ENCODE measurements around the gene SNRNP27. TPM values are rescaled to one million over a fixed set of nuclear protein-coding genes. Genes with fewer than 3 reads are reported as not detected.

Gene SNRNP27
- total RNA-seq, 1 donor from 2014 or later = 88.6 TPM

- no peak overlapping the region for H3K4me3 ChIP-seq (ENCODE audit: low read depth, low read length)
- no peak for TF ChIP-seq CTCF (conservative IDR thresholded peaks at IDR 0.05; ENCODE audit: low read depth, low read length)
- DNase-seq (ENCODE audit: low read depth) = no peak
Observed at GRCh38 chr2:69918401-69918800, 24.6 kb downstream of the SNRNP27 start.

- no peak for TF ChIP-seq CTCF (conservative IDR thresholded peaks at IDR 0.05; ENCODE audit: low read depth, low read length)
- DNase-seq (ENCODE audit: low read depth) = no peak
- no peak overlapping the region for H3K4me3 ChIP-seq (ENCODE audit: low read depth, low read length)
Observed at GRCh38 chr2:69923116-69923515, 29.4 kb downstream of the SNRNP27 start.

GRCh38 chr2:69926849-69927515, 33.2 kb downstream of the SNRNP27 start:
- no peak overlapping the region for H3K4me3 ChIP-seq (ENCODE audit: low read depth, low read length)
- TF ChIP-seq CTCF (conservative IDR thresholded peaks at IDR 0.05; ENCODE audit: low read depth, low read length) = no peak
- DNase-seq (ENCODE audit: low read depth) = no peak

- no peak for DNase-seq (ENCODE audit: low read depth)
- H3K4me3 ChIP-seq (ENCODE audit: low read depth, low read length) = no peak overlapping the region
- no peak for TF ChIP-seq CTCF (conservative IDR thresholded peaks at IDR 0.05; ENCODE audit: low read depth, low read length)
Observed at GRCh38 chr2:69931832-69932595, 38.3 kb downstream of the SNRNP27 start.

- no peak overlapping the region for H3K4me3 ChIP-seq (ENCODE audit: low read depth, low read length)
- no peak for TF ChIP-seq CTCF (conservative IDR thresholded peaks at IDR 0.05; ENCODE audit: low read depth, low read length)
- no peak for DNase-seq (ENCODE audit: low read depth)
Observed at GRCh38 chr2:69932596-69932922, 38.8 kb downstream of the SNRNP27 start.

GRCh38 chr2:69933254-69933828, 39.6 kb downstream of the SNRNP27 start:
- no peak overlapping the region for H3K4me3 ChIP-seq (ENCODE audit: low read depth, low read length)
- no peak for DNase-seq (ENCODE audit: low read depth)
- no peak for TF ChIP-seq CTCF (conservative IDR thresholded peaks at IDR 0.05; ENCODE audit: low read depth, low read length)
